ENCODE results near the gene HTD2. TPM values are rescaled to one million over a fixed set of nuclear protein-coding genes. Genes with fewer than 3 reads are reported as not detected.
"Not testable (repeated sequence)": the region's sequence is repeated elsewhere in the genome, so short reads cannot be mapped to it uniquely, and the experiment has no call there.

Gene HTD2
- total and polyA plus RNA-seq, 3 experiments from 2014 or later: 12.4 to 29.6 (median 14.6) TPM

DNA sequence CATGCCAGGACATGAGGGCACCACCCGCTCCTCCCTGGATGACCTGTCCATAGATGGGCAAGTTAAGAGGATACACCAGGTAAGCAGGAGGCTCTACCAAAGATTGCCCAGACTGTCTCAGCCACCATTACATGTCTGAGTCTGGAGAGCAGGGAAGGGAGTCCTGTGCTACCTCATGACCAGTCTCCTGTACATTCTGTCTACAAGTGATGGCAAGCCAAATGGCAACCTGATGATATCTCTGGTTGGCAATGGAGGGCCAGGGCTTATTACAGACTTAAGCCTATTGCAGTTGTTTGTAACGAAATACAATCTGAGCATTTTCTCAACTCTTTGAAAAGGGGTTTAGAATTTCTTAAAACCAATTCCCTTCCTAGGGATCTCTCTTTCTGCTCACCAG, 37.0 kb upstream of the HTD2 start:
- Histone ChIP-seq H3K4me1 (ENCODE audit: insufficient read depth, low read length) (no peaks in the 10 kb centered on the region), H3K36me3 (ENCODE audit: insufficient read depth, low read length) (no peaks in the 10 kb centered on the region), H3K9me3 (ENCODE audit: low read length) (no peaks in the 10 kb centered on the region), H3K4me3 (ENCODE audit: low read length) (no peak overlapping the region), H3K27me3 (ENCODE audit: insufficient read depth, low read length, poor library complexity, severe bottlenecking) (no peaks in the 10 kb centered on the region), H3K27ac (ENCODE audit: low read depth, low read length) (no peak overlapping the region)
- ChIA-PET POLR2A (no interaction called here), CTCF (interaction anchor here (1.3 kb wide), 1 partner anchor 37 kb away, joined by 4 read pairs; the partner anchor contains the start of genes HTD2 and RPP14)
- H3K36me3 Mint-ChIP-seq: peaks cover 14 to 51% (median 23%) of the 10 kb centered on the region in 3 donors
- no peak overlapping the region for H3K4me3 Mint-ChIP-seq
- no peaks in the 10 kb centered on the region for H3K27me3 Mint-ChIP-seq
- H3K9me3 Mint-ChIP-seq: no peaks in the 10 kb centered on the region
- no peak for DNase-seq
- H3K4me1 Mint-ChIP-seq: no peaks in the 10 kb centered on the region
- H3K27ac Mint-ChIP-seq: no peak overlapping the region

DNA sequence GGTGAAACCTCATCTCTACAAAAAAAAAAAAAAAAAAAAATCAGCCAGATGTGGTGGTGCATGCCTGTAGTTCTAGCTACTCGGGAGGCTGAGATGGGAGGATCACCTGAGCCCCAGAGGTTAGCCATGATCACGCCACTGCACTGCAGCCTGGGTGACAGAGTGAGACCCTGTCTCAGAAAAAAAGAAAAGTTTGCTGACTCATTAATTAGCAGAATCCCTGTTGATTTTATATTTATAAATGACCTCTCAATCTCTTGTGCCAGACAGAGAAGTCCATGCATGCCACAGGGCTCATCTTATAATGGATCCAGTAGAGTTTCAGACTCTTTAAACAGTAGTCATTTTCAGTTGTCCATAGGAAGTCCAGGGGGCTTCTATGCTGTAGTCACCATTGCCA, 35.8 kb upstream of the HTD2 start:
- Mint-ChIP-seq H3K4me1 (no peaks in the 10 kb centered on the region), H3K36me3 (peaks cover 21 to 59% (median 26%) of the 10 kb centered on the region in 3 donors), H3K27ac (peak overlapping the region in 1 of 8 donors; percentile 18), H3K27me3 (no peaks in the 10 kb centered on the region), H3K9me3 (no peaks in the 10 kb centered on the region), H3K4me3 (no peak overlapping the region)
- no peaks in the 10 kb centered on the region for H3K4me1 ChIP-seq (ENCODE audit: insufficient read depth, low read length)
- no peaks in the 10 kb centered on the region for H3K36me3 ChIP-seq (ENCODE audit: insufficient read depth, low read length)
- DNase-seq: no peak
- no peak overlapping the region for H3K27ac ChIP-seq (ENCODE audit: low read depth, low read length)
- CTCF ChIA-PET: interaction anchor here (0.9 to 1.3 kb wide), 2 partner anchors 18 to 36 kb away, joined by 3 to 4 read pairs; partner anchors contain the start of genes HTD2 and RPP14
- no peaks in the 10 kb centered on the region for H3K9me3 ChIP-seq (ENCODE audit: low read length)
- no peaks in the 10 kb centered on the region for H3K27me3 ChIP-seq (ENCODE audit: insufficient read depth, low read length, poor library complexity, severe bottlenecking)
- no peak overlapping the region for H3K4me3 ChIP-seq (ENCODE audit: low read length)
- POLR2A ChIA-PET: interaction anchor here (0.7 kb wide), 1 partner anchor 17 kb away, joined by 3 read pairs; no protein-coding TSS in a partner anchor

DNA sequence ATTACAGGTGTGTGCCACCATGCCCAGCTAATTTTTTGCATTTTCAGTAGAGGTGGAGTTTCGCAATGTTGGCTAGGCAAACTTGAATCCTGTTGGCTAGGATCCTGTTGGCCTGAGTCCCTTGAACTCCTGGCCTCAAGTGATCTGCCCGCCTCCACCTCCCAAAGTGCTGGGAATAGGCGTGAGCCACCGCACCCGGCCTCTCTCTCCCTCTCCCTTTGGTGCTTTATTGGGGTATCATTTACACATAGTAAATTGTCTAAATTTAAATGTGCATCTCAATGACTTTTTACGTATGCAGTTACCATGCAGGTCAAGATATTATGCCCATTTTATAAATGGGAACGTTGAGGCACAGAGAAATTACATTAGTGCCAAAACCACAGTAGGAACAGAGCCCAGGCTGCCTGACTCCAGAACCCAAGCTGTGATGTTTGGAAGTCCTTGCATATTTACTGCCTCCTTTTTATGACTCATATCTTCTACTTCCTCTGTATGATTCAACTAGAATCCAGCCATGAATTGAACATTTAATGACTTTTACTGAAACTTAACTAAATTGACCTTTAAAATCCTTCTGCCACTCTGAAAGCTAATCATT, 34.3 kb upstream of the HTD2 start:
- DNase-seq: no peak
- peaks cover 27 to 67% (median 36%) of the 10 kb centered on the region in 3 donors for H3K36me3 Mint-ChIP-seq
- Histone ChIP-seq H3K27me3 (ENCODE audit: insufficient read depth, low read length, poor library complexity, severe bottlenecking) (no peaks in the 10 kb centered on the region), H3K9me3 (ENCODE audit: low read length) (no peaks in the 10 kb centered on the region), H3K36me3 (ENCODE audit: insufficient read depth, low read length) (no peaks in the 10 kb centered on the region), H3K4me3 (ENCODE audit: low read length) (no peak overlapping the region), H3K4me1 (ENCODE audit: insufficient read depth, low read length) (no peaks in the 10 kb centered on the region), H3K27ac (ENCODE audit: low read depth, low read length) (no peak overlapping the region)
- no peaks in the 10 kb centered on the region for H3K27me3 Mint-ChIP-seq
- CTCF ChIA-PET: no interaction called here
- H3K27ac Mint-ChIP-seq: no peak overlapping the region
- peaks cover 0 to 2% (median 0%) of the 10 kb centered on the region in 5 donors for H3K9me3 Mint-ChIP-seq
- POLR2A ChIA-PET: no interaction called here
- no peak overlapping the region for H3K4me3 Mint-ChIP-seq
- H3K4me1 Mint-ChIP-seq: no peaks in the 10 kb centered on the region

DNA sequence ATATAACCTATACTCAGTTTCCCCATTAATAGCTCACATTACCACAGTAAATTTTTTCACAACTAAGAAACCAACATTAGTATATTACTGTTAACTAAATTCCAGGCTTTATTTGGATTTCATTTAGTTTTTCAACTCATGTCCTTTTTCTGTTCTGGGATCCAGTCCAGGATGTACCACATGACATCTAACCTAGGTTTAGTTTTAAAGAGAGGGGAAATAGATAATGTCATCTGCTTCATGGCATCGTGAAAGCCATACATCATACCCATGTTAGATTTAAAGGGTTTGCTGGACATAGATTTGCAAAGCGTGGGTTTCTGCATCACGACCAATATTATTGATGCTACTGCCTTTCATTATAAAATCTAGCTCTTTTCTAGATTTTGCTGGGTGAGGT, 33.4 kb upstream of the HTD2 start:
- Mint-ChIP-seq H3K27ac (no peak overlapping the region), H3K9me3 (peaks cover 0 to 2% (median 0%) of the 10 kb centered on the region in 5 donors), H3K36me3 (peaks cover 28 to 68% (median 41%) of the 10 kb centered on the region in 3 donors), H3K4me1 (no peaks in the 10 kb centered on the region), H3K4me3 (no peak overlapping the region), H3K27me3 (no peaks in the 10 kb centered on the region)
- Histone ChIP-seq H3K4me1 (ENCODE audit: insufficient read depth, low read length) (no peaks in the 10 kb centered on the region), H3K36me3 (ENCODE audit: insufficient read depth, low read length) (no peaks in the 10 kb centered on the region), H3K27me3 (ENCODE audit: insufficient read depth, low read length, poor library complexity, severe bottlenecking) (no peaks in the 10 kb centered on the region), H3K9me3 (ENCODE audit: low read length) (no peaks in the 10 kb centered on the region), H3K4me3 (ENCODE audit: low read length) (no peak overlapping the region), H3K27ac (ENCODE audit: low read depth, low read length) (no peak overlapping the region)
- ChIA-PET CTCF (no interaction called here), POLR2A (no interaction called here)
- DNase-seq: no peak

DNA sequence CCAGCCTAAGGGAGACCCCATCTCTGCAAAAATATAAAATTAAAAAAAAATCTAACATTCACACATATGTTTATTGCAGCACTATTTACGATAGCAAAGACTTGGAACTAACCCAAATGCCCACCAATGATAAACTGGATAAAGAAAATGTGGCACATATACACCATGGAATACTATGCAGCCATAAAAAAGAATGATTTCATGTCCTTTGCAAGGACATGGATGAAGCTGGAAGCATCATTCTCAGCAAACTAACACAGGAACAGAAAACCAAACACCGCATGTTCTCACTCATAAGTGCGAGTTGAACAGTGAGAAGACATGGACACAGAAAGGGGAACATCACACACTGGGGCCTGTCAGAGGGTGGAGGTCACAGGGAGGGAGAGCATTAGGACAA, 33.0 kb upstream of the HTD2 start:
- POLR2A ChIA-PET, H3K27me3 Mint-ChIP-seq: not testable (repeated sequence)

DNA sequence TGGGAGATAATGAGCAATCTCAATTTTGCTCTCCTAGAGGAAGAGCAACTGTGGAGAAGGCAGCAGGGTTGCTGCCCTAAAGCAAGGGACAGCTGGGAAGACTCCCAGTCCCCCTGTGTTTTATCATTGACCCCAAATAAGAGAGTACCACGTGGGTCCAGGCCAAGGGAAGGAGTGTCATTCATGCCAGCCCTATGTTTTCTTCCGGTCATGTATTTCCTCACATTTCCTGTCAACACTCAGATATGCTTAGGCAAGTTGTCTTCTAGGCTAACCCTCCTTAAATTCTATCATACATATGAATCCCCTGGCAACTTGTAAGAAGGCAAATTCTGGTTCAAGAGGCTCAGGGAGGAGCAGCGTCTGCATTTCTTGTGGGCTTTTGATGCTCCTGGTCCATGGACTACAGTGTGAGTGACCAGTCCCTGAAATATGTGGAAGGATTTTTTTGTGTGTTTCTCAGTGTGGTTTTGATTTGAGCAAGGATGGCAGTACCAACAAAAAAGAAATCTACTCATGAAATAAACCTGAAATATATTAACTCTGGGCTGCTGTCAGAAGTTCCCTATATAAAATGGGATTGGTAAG, 32.2 kb upstream of the HTD2 start:
- no peak overlapping the region for H3K4me3 ChIP-seq (ENCODE audit: low read length)
- no peak overlapping the region for H3K27ac ChIP-seq (ENCODE audit: low read depth, low read length)
- H3K4me1 ChIP-seq (ENCODE audit: insufficient read depth, low read length): no peaks in the 10 kb centered on the region
- POLR2A ChIA-PET: no interaction called here
- no peaks in the 10 kb centered on the region for H3K9me3 ChIP-seq (ENCODE audit: low read length)
- no peaks in the 10 kb centered on the region for H3K27me3 ChIP-seq (ENCODE audit: insufficient read depth, low read length, poor library complexity, severe bottlenecking)
- DNase-seq: no peak
- Mint-ChIP-seq H3K4me1 (no peaks in the 10 kb centered on the region), H3K27me3 (no peaks in the 10 kb centered on the region), H3K36me3 (peaks cover 27 to 68% (median 45%) of the 10 kb centered on the region in 3 donors), H3K9me3 (peaks cover 0 to 2% (median 0%) of the 10 kb centered on the region in 5 donors), H3K27ac (no peak overlapping the region), H3K4me3 (no peak overlapping the region)
- no peaks in the 10 kb centered on the region for H3K36me3 ChIP-seq (ENCODE audit: insufficient read depth, low read length)
- CTCF ChIA-PET: no interaction called here

More for the DNA sequence above, 33.0 kb upstream of the HTD2 start:
- H3K4me3 Mint-ChIP-seq; CTCF ChIA-PET; DNase-seq; H3K4me1 Mint-ChIP-seq; H3K4me3 ChIP-seq (ENCODE audit: low read length); H3K27ac Mint-ChIP-seq; H3K36me3 ChIP-seq (ENCODE audit: insufficient read depth, low read length); H3K27ac ChIP-seq (ENCODE audit: low read depth, low read length); H3K4me1 ChIP-seq (ENCODE audit: insufficient read depth, low read length); H3K9me3 Mint-ChIP-seq; H3K27me3 ChIP-seq (ENCODE audit: insufficient read depth, low read length, poor library complexity, severe bottlenecking); H3K9me3 ChIP-seq (ENCODE audit: low read length): not testable (repeated sequence)
- H3K36me3 Mint-ChIP-seq: peaks cover 26 to 68% (median 41%) of the 10 kb centered on the region in 3 donors

DNA sequence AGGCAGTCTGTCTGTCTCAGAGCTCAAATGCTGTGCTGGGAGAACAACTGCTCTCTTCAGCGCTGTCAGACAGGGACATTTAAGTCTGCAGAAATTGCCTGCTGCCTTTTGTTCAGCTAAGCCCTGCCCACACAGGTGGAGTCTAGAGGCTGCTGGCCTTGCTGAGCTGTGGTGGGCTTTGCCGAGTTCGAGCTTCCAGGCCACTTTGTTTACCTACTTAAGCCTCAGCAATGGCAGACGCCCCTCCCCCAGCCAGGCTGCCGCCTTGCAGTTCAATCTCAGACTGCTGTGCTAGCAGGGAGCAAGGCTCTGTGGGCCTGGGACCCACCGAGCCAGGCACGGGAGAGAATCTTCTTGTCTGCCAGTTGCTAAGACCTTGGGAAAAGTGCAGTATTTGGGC, 25.3 kb upstream of the HTD2 start:
- H3K9me3 ChIP-seq (ENCODE audit: low read length): no peaks in the 10 kb centered on the region
- no peaks in the 10 kb centered on the region for H3K4me1 Mint-ChIP-seq
- no peak overlapping the region for H3K27ac ChIP-seq (ENCODE audit: low read depth, low read length)
- no peak overlapping the region for H3K4me3 ChIP-seq (ENCODE audit: low read length)
- CTCF ChIA-PET: interaction anchor here (1.8 kb wide), 1 partner anchor 25 kb away, joined by 5 read pairs; the partner anchor contains the start of genes HTD2 and RPP14
- H3K9me3 Mint-ChIP-seq: peaks cover 0 to 2% (median 0%) of the 10 kb centered on the region in 5 donors
- H3K4me1 ChIP-seq (ENCODE audit: insufficient read depth, low read length): no peaks in the 10 kb centered on the region
- DNase-seq: no peak
- no peaks in the 10 kb centered on the region for H3K36me3 ChIP-seq (ENCODE audit: insufficient read depth, low read length)
- POLR2A ChIA-PET: no interaction called here
- H3K27me3 ChIP-seq (ENCODE audit: insufficient read depth, low read length, poor library complexity, severe bottlenecking): no peaks in the 10 kb centered on the region
- H3K27ac Mint-ChIP-seq: no peak overlapping the region
- peaks cover 27 to 65% (median 29%) of the 10 kb centered on the region in 3 donors for H3K36me3 Mint-ChIP-seq
- H3K4me3 Mint-ChIP-seq: no peak overlapping the region
- no peaks in the 10 kb centered on the region for H3K27me3 Mint-ChIP-seq

DNA sequence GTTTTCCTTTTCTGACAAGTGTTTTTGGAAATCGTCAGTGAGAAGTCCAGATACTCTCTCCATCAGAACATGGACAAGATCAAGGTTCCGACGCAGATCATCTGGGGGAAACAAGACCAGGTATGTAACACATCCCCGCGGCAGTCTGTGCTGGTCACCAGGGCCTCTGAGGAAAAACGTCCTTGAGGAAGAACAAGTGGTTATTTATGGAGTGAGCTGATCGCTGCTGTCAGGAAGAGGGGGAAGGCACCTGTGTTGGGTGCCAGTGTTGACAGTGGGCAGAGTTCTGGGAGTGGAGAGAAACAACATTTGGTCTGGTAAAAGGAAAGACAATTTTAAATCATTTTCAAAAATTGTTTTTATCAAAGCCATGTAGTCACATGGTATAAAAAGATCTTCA, 21.0 kb upstream of the HTD2 start:
- no peak overlapping the region for H3K4me3 Mint-ChIP-seq
- H3K27ac Mint-ChIP-seq: peak overlapping the region in 1 of 8 donors; percentile 22
- Histone ChIP-seq H3K4me3 (ENCODE audit: low read length) (no peak overlapping the region), H3K4me1 (ENCODE audit: insufficient read depth, low read length) (no peaks in the 10 kb centered on the region), H3K9me3 (ENCODE audit: low read length) (no peaks in the 10 kb centered on the region), H3K27me3 (ENCODE audit: insufficient read depth, low read length, poor library complexity, severe bottlenecking) (no peaks in the 10 kb centered on the region), H3K27ac (ENCODE audit: low read depth, low read length) (no peak overlapping the region), H3K36me3 (ENCODE audit: insufficient read depth, low read length) (no peaks in the 10 kb centered on the region)
- no peak for DNase-seq
- H3K36me3 Mint-ChIP-seq: peaks cover 12 to 48% (median 13%) of the 10 kb centered on the region in 3 donors
- H3K9me3 Mint-ChIP-seq: no peaks in the 10 kb centered on the region
- CTCF ChIA-PET: no interaction called here
- no peaks in the 10 kb centered on the region for H3K27me3 Mint-ChIP-seq
- no peaks in the 10 kb centered on the region for H3K4me1 Mint-ChIP-seq
- POLR2A ChIA-PET: no interaction called here
